ENCODE measurements around the gene GJB6.
A peak's percentile ranks its signal among the peaks of the same experiment; 100 is the strongest.

The GJB6 gene

DNA sequence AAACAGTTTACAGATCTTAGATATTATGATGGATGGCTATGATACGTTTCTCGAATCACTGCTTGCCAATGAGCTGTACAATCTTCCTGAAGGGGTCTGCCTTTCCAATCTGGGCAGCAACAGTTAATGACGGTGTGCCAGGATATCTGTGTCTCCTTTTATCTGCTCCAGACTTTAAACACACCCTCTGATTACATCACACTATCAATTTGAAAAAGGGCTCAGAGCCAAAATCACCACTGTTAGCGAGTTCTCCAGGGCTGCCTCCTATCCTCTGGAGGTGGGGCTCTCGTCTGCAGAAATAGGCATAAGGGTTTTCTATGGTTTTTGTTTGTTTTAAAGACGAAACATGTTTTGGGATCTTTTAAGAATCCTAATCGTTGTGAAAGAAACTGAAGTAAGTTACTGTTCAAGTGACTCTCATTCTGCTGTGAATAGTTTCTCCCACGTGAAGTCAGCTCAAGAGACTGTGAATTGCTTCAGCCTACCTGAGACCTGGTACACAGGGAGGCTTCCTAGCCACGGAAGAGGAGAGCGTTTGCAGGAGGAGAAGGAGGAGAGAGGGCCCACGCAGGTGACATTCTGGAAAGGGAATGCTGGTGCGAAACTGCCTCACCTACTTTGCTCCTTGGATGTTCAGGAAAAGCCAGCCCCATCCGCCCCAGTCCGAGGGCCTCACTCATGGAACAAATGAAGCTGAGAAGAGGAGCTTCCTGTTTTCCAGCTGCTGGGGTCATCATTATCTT is 56.0 kb downstream of the GJB6 start (continued):
- no peak for TF ChIP-seq ZNF132 (tag by site-specific recombination; IDR thresholded peaks at IDR 0.05; ENCODE audit: borderline replicate concordance)

DNA sequence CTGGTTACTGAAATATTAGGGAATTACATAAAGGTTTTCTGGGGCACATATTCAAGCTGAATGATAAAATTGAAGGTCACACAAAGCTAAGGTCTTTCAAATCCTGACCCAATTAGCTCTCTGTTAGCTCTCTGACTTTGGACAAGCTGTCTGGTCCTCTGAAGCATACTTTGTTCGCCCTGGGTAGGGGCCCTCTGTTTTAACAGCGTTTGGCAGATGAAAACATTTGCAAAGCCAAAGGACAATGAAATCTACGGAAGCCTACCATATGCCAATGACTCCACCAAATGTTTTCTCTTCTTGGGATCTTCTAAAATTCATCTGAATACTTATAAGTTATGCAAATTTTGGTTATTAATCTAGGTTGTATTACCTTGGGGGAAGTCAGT is 56.7 kb downstream of the GJB6 start:
- TF ChIP-seq ZNF776 (tag by site-specific recombination; IDR thresholded peaks at IDR 0.05; ENCODE audit: borderline replicate concordance) = no peak
- TF ChIP-seq SETDB1 (IDR thresholded peaks at IDR 0.05; ENCODE audit: insufficient read length, low read length) = no peak
- no peak for TF ChIP-seq ZNF146 (tag by site-specific recombination; IDR thresholded peaks at IDR 0.05)
- TF ChIP-seq ZNF174 (tag by site-specific recombination; IDR thresholded peaks at IDR 0.05) = no peak
- TF ChIP-seq OSR2 (tag by site-specific recombination; IDR thresholded peaks at IDR 0.05) = no peak
- TF ChIP-seq, protein P1, sequence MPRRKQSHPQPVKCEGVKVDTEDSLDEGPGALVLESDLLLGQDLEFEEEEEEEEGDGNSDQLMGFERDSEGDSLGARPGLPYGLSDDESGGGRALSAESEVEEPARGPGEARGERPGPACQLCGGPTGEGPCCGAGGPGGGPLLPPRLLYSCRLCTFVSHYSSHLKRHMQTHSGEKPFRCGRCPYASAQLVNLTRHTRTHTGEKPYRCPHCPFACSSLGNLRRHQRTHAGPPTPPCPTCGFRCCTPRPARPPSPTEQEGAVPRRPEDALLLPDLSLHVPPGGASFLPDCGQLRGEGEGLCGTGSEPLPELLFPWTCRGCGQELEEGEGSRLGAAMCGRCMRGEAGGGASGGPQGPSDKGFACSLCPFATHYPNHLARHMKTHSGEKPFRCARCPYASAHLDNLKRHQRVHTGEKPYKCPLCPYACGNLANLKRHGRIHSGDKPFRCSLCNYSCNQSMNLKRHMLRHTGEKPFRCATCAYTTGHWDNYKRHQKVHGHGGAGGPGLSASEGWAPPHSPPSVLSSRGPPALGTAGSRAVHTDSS (tag by site-specific recombination; IDR thresholded peaks at IDR 0.05) = no peak
- no peak for TF ChIP-seq ZNF112 (tag by site-specific recombination; IDR thresholded peaks at IDR 0.05)
- TF ChIP-seq IKZF3 (tag by site-specific recombination; IDR thresholded peaks at IDR 0.05) = no peak
- TF ChIP-seq, protein P2, sequence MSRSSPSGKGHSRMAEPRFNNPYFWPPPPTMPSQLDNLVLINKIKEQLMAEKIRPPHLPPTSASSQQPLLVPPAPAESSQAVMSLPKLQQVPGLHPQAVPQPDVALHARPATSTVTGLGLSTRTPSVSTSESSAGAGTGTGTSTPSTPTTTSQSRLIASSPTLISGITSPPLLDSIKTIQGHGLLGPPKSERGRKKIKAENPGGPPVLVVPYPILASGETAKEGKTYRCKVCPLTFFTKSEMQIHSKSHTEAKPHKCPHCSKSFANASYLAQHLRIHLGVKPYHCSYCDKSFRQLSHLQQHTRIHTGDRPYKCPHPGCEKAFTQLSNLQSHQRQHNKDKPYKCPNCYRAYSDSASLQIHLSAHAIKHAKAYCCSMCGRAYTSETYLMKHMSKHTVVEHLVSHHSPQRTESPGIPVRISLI (tag by site-specific recombination; IDR thresholded peaks at IDR 0.05) = no peak
- TF ChIP-seq, protein P3, sequence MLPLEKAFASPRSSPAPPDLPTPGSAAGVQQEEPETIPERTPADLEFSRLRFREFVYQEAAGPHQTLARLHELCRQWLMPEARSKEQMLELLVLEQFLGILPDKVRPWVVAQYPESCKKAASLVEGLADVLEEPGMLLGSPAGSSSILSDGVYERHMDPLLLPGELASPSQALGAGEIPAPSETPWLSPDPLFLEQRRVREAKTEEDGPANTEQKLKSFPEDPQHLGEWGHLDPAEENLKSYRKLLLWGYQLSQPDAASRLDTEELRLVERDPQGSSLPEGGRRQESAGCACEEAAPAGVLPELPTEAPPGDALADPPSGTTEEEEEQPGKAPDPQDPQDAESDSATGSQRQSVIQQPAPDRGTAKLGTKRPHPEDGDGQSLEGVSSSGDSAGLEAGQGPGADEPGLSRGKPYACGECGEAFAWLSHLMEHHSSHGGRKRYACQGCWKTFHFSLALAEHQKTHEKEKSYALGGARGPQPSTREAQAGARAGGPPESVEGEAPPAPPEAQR (tag by site-specific recombination; IDR thresholded peaks at IDR 0.05) = no peak
- TF ChIP-seq, protein P4, sequence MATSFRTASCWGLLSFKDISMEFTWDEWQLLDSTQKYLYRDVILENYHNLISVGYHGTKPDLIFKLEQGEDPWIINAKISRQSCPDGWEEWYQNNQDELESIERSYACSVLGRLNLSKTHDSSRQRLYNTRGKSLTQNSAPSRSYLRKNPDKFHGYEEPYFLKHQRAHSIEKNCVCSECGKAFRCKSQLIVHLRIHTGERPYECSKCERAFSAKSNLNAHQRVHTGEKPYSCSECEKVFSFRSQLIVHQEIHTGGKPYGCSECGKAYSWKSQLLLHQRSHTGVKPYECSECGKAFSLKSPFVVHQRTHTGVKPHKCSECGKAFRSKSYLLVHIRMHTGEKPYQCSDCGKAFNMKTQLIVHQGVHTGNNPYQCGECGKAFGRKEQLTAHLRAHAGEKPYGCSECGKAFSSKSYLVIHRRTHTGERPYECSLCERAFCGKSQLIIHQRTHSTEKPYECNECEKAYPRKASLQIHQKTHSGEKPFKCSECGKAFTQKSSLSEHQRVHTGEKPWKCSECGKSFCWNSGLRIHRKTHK (tag by site-specific recombination; IDR thresholded peaks at IDR 0.05) = no peak
- TF ChIP-seq ZBTB20 (tag by site-specific recombination; IDR thresholded peaks at IDR 0.05) = no peak
- no peak for TF ChIP-seq ZNF10 (tag by site-specific recombination; IDR thresholded peaks at IDR 0.05)
- no peak for TF ChIP-seq ZSCAN23 (tag by site-specific recombination; IDR thresholded peaks at IDR 0.05)
- ChIA-PET CTCF (interaction anchor here (1.1 kb wide), 1 partner anchor 12 kb away, joined by 3 read pairs; no protein-coding TSS in a partner anchor), POLR2A (no interaction called here)
- Histone ChIP-seq H3K4me1 (ENCODE audit: control insufficient read depth, insufficient read depth, low read length) (peaks cover 8% of the 10 kb centered on the region; the same call in 1 of the 2 replicates), H3K27ac (ENCODE audit: extremely low read depth, low read depth, low read length) (peak overlapping the region; percentile 8; the same call in 1 of the 2 replicates), H3K36me3 (ENCODE audit: control insufficient read depth in 2 of 2, insufficient read depth in 1 of 2, low read length in 2 of 2) (no peaks in the 10 kb centered on the region), H3K4me3 (ENCODE audit: low read depth, low read length) (no peak overlapping the region), H3K9me3 (ENCODE audit: control insufficient read depth, insufficient read depth, low read depth, low read length) (no peaks in the 10 kb centered on the region)

DNA sequence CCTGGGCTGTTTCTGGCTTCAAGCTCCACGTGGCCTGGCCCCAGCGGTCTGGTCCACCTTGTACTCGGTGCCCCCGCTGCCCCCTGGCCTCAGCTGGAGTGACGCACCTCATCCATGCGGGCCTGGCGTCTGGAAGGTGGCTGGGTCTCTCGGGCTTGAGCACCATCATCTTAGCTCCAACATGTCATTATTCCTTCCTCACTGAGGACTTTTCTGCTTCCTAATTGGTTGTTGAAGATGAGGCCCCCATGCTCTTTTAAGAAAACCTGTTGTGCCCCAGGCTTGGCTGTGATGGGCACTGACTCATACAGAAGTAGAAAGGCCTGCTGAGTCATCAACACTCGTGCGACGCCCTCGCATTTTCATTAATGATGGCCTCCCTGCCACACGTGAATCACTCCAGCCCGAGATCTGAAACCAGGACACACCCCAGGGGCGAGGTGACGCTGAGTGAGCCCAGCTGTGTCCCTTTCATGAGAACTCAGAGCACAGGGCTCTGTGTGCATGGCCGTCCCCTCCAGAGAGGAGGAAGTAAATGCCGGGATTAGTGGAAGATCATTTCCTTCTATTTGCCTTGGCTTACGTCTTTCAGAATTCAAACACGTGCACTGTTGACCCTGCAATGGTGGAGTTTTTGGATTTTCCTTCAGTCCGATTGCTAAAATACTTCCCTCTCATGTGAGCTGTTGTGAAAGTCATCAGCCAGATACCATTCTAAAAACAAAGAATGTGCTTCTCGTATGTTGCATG is 57.3 kb downstream of the GJB6 start:
- Histone ChIP-seq H3K9me3 (ENCODE audit: control insufficient read depth, insufficient read depth, low read depth, low read length) (no peaks in the 10 kb centered on the region), H3K4me3 (ENCODE audit: low read depth, low read length) (no peak overlapping the region), H3K4me1 (ENCODE audit: control insufficient read depth, insufficient read depth, low read length) (peaks cover 8% of the 10 kb centered on the region; the same call in 1 of the 2 replicates), H3K27ac (ENCODE audit: extremely low read depth, low read depth, low read length) (peak overlapping the region; percentile 8; the same call in 1 of the 2 replicates), H3K36me3 (ENCODE audit: control insufficient read depth in 2 of 2, insufficient read depth in 1 of 2, low read length in 2 of 2) (no peaks in the 10 kb centered on the region)
- POLR2A ChIA-PET = no interaction called here
- CTCF ChIA-PET = interaction anchor here (1.1 kb wide), 1 partner anchor 12 kb away, joined by 3 read pairs; no protein-coding TSS in a partner anchor
- TF ChIP-seq ZNF24 (tag by site-specific recombination; IDR thresholded peaks at IDR 0.05) (peak; percentile 51; the same call in 1 of the 2 replicates), SETDB1 (IDR thresholded peaks at IDR 0.05; ENCODE audit: insufficient read length, low read length) (no peak), HOXD13 (CRISPR knock-in tag; IDR thresholded peaks at IDR 0.05; ENCODE audit: borderline replicate concordance) (no peak), ZNF174 (tag by site-specific recombination; IDR thresholded peaks at IDR 0.05) (no peak), ZNF266 (tag by site-specific recombination; IDR thresholded peaks at IDR 0.05; ENCODE audit: low read depth) (no peak), ZNF510 (tag by site-specific recombination; IDR thresholded peaks at IDR 0.05; ENCODE audit: insufficient replicate concordance) (no peak), ZNF624 (tag by site-specific recombination; IDR thresholded peaks at IDR 0.05) (no peak), ZNF677 (tag by site-specific recombination; IDR thresholded peaks at IDR 0.05) (no peak), ZNF707 (tag by site-specific recombination; IDR thresholded peaks at IDR 0.05) (no peak), RBAK (tag by site-specific recombination; IDR thresholded peaks at IDR 0.05) (no peak), ZNF157 (tag by site-specific recombination; IDR thresholded peaks at IDR 0.05) (no peak)
